Measurements from ENCODE around the gene RBM3. TPM values are rescaled to one million over a fixed set of nuclear protein-coding genes. Genes with fewer than 3 reads are reported as not detected.
A peak's percentile ranks its signal among the peaks of the same experiment; 100 is the strongest.
"Not testable (repeated sequence)": the region's sequence is repeated elsewhere in the genome, so short reads cannot be mapped to it uniquely, and the experiment has no call there.

RBM3 gene
- total RNA-seq, 4 donors from 2014 or later = 94.0 to 204 (median 156) TPM

- no peak for DNase-seq (ENCODE audit: extremely low spot score)
- Histone ChIP-seq H3K27me3 (no peaks in the 10 kb centered on the region), H3K4me3 (peak overlapping the region; percentile 64 to 82 (median 70)), H3K27ac (replicated peaks in 1 of 4) (peak overlapping the region; percentile 88 to 92 (median 88)), H3K9me3 (no peaks in the 10 kb centered on the region), H3K36me3 (peaks cover 1 to 15% (median 10%) of the 10 kb centered on the region in 4 donors), H3K4me1 (peaks cover 4 to 13% (median 11%) of the 10 kb centered on the region in 4 donors)
- TF ChIP-seq EP300 (IDR thresholded peaks at IDR 0.05) = no peak
- no peak for TF ChIP-seq POLR2AphosphoS5 (IDR thresholded peaks at IDR 0.05)
- TF ChIP-seq CTCF (IDR thresholded peaks at IDR 0.05) = peak in 1 of 3 experiments; percentile 3
- no peak for TF ChIP-seq POLR2A (IDR thresholded peaks at IDR 0.05; ENCODE audit: low read depth)
- 55% methylated on average over 12 of the region's 12 CpGs for WGBS
- intact Hi-C loops (cut with DNase I) = loop anchor here (2.0 kb wide), 1 partner anchor 33 kb away; no protein-coding TSS in a partner anchor
Measured at GRCh38 chrX:48540028-48540375, 34.3 kb upstream of the RBM3 start.

GRCh38 chrX:48540480-48540879, 33.8 kb upstream of the RBM3 start:
- Histone ChIP-seq H3K4me1 (peaks cover 4 to 13% (median 11%) of the 10 kb centered on the region in 4 donors), H3K27ac (replicated peaks in 1 of 4) (peak overlapping the region; percentile 88 to 92 (median 88)), H3K9me3 (no peaks in the 10 kb centered on the region), H3K4me3 (peak overlapping the region; percentile 64 to 82 (median 70)), H3K27me3 (no peaks in the 10 kb centered on the region), H3K36me3 (peaks cover 6 to 20% (median 13%) of the 10 kb centered on the region in 4 donors)
- TF ChIP-seq POLR2A (IDR thresholded peaks at IDR 0.05; ENCODE audit: low read depth) (no peak), CTCF (IDR thresholded peaks at IDR 0.05) (no peak), POLR2AphosphoS5 (IDR thresholded peaks at IDR 0.05) (no peak), EP300 (IDR thresholded peaks at IDR 0.05) (no peak)
- intact Hi-C loops (cut with DNase I) = loop anchor here (2.0 kb wide), 1 partner anchor 32 kb away; no protein-coding TSS in a partner anchor
- WGBS = 81% methylated on average over 7 of the region's 7 CpGs
- no peak for DNase-seq (ENCODE audit: extremely low spot score)

- Histone ChIP-seq H3K9me3 (no peaks in the 10 kb centered on the region), H3K27ac (replicated peaks in 1 of 4) (peak overlapping the region in 1 of 4 donors; percentile 88), H3K27me3 (no peaks in the 10 kb centered on the region), H3K4me1 (peaks cover 4 to 13% (median 11%) of the 10 kb centered on the region in 4 donors), H3K4me3 (peak overlapping the region in 1 of 4 donors; percentile 82), H3K36me3 (peaks cover 6 to 25% (median 18%) of the 10 kb centered on the region in 4 donors)
- TF ChIP-seq EP300 (IDR thresholded peaks at IDR 0.05) (no peak), POLR2AphosphoS5 (IDR thresholded peaks at IDR 0.05) (no peak), POLR2A (IDR thresholded peaks at IDR 0.05; ENCODE audit: low read depth) (no peak), CTCF (IDR thresholded peaks at IDR 0.05) (no peak)
- no peak for DNase-seq (ENCODE audit: extremely low spot score)
- intact Hi-C loops (cut with DNase I) = loop anchor here (2.0 kb wide), 1 partner anchor 32 kb away; no protein-coding TSS in a partner anchor
- WGBS = 70% methylated on average over 10 of the region's 10 CpGs
Measured at GRCh38 chrX:48541140-48541814, 33.0 kb upstream of the RBM3 start.

- Histone ChIP-seq H3K4me1 (no peaks in the 10 kb centered on the region), H3K27me3 (no peaks in the 10 kb centered on the region), H3K4me3 (no peak overlapping the region), H3K9me3 (no peaks in the 10 kb centered on the region), H3K36me3 (peaks cover 10 to 59% (median 14%) of the 10 kb centered on the region in 4 donors), H3K27ac (replicated peaks in 1 of 4) (no peak overlapping the region)
- no peak for TF ChIP-seq POLR2AphosphoS5 (IDR thresholded peaks at IDR 0.05)
- no peak for TF ChIP-seq POLR2A (IDR thresholded peaks at IDR 0.05; ENCODE audit: low read depth)
- no peak for TF ChIP-seq EP300 (IDR thresholded peaks at IDR 0.05)
- no peak for TF ChIP-seq CTCF (IDR thresholded peaks at IDR 0.05)
- WGBS = 93% methylated on average over 3 of the region's 3 CpGs
- DNase-seq (ENCODE audit: extremely low spot score) = no peak
- intact Hi-C loops (cut with DNase I) = no loop called here
Measured at GRCh38 chrX:48548871-48549270, 25.4 kb upstream of the RBM3 start.

GRCh38 chrX:48555731-48556325, 18.5 kb upstream of the RBM3 start:
- intact Hi-C loops (cut with DNase I); H3K27ac ChIP-seq (replicated peaks in 1 of 4); H3K4me3 ChIP-seq; H3K4me1 ChIP-seq; H3K9me3 ChIP-seq; DNase-seq (ENCODE audit: extremely low spot score); H3K27me3 ChIP-seq: not testable (repeated sequence)
- 85% methylated on average over 9 of the region's 9 CpGs for WGBS
- H3K36me3 ChIP-seq = peaks cover 10 to 76% (median 29%) of the 10 kb centered on the region in 4 donors

Data from esophagus muscularis mucosa (tissue), 4 donors.